Immature natural killer cell (primary cell): ENCODE measurements around the gene PRKCB. TPM values are rescaled to one million over a fixed set of nuclear protein-coding genes. Genes with fewer than 3 reads are reported as not detected.
A peak's percentile ranks its signal among the peaks of the same experiment; 100 is the strongest.

Experiments used
- DNase-seq, 3 donors: peaks; one replicate each; pipeline ENCODE4 v3.0.0; 2022; ENCODE audit warnings: mixed read lengths in 1 of 3
- H3K27ac Mint-ChIP-seq, 6 donors: one replicate each; pipeline ENCODE4 v1.8.0; 2020; ENCODE audit warnings: mixed read lengths in 6 of 6, mild to moderate bottlenecking in 5 of 6, inconsistent platforms in 4 of 6, moderate library complexity in 3 of 6
- H3K27me3 Mint-ChIP-seq, 3 donors: one replicate each; pipeline ENCODE4 v1.8.0; 2020 to 2021; ENCODE audit warnings: low read depth in 3 of 3, mild to moderate bottlenecking in 3 of 3, mixed read lengths in 3 of 3, moderate library complexity in 3 of 3, inconsistent platforms in 1 of 3
- H3K36me3 Mint-ChIP-seq, 3 donors: one replicate each; pipeline ENCODE4 v1.8.0; 2020; ENCODE audit warnings: mixed read lengths in 3 of 3, inconsistent platforms in 2 of 3, mild to moderate bottlenecking in 2 of 3
- H3K4me1 Mint-ChIP-seq, 2 donors: one replicate each; pipeline ENCODE4 v1.8.0; 2020; ENCODE audit warnings: inconsistent platforms in 2 of 2, mild to moderate bottlenecking in 2 of 2, mixed read lengths in 2 of 2, moderate library complexity in 1 of 2
- H3K4me3 Mint-ChIP-seq, 5 donors: one replicate each; pipeline ENCODE4 v1.8.0; 2020; ENCODE audit warnings: mild to moderate bottlenecking in 5 of 5, mixed read lengths in 5 of 5, inconsistent platforms in 3 of 5, moderate library complexity in 3 of 5
- H3K9me3 Mint-ChIP-seq, 6 donors: one replicate each; pipeline ENCODE4 v1.8.0; 2020; ENCODE audit warnings: mild to moderate bottlenecking in 6 of 6, mixed read lengths in 6 of 6, inconsistent platforms in 4 of 6, moderate library complexity in 3 of 6
- polyA plus RNA-seq, 3 donors: library from polyadenylated mRNA; unstranded; fragments of 300-500 nt; fragmentation: Illumina TruSeq; gene quantifications; one replicate each; pipeline ENCODE4 v1.2.3, GENCODE V29; 2021

PRKCB gene
- polyA plus RNA-seq, 3 donors from 2014 or later, result 78.7 to 110 (median 104) TPM

GRCh38 chr16:23861874-23862273 is 26.1 kb downstream of the PRKCB start:
- no peak for DNase-seq
- Mint-ChIP-seq H3K4me3 (no peak overlapping the region), H3K27me3 (peaks cover 0 to 4% (median 2%) of the 10 kb centered on the region in 3 donors), H3K27ac (peak overlapping the region in 2 of 6 donors; percentile 20 to 28), H3K9me3 (no peaks in the 10 kb centered on the region), H3K36me3 (no peaks in the 10 kb centered on the region), H3K4me1 (peaks cover 80 to 82% of the 10 kb centered on the region in 2 donors)

DNA sequence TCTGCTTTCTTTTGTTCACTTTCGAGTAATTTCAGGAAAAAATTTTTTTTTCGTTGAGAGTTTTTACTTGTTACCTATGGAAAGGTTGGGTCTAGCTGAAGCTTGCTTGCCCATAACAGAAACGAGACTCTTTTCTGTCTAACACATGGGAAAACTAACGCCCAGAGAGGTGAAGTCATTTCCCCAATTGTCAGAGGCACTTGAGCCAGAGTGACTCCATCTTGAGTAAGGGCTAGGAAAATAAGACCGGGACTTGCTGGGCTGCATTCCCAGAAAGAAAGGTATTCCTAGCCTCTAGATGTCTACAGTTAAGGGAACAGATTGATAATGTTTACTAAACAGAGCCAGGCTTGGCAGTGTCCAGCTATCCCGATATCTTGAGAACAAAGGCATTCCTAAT is 26.8 kb downstream of the PRKCB start:
- Mint-ChIP-seq H3K4me3 (no peak overlapping the region), H3K36me3 (no peaks in the 10 kb centered on the region), H3K27me3 (peaks cover 0 to 6% (median 2%) of the 10 kb centered on the region in 3 donors), H3K27ac (no peak overlapping the region), H3K9me3 (no peaks in the 10 kb centered on the region), H3K4me1 (peaks cover 78 to 82% of the 10 kb centered on the region in 2 donors)
- no peak for DNase-seq

DNA sequence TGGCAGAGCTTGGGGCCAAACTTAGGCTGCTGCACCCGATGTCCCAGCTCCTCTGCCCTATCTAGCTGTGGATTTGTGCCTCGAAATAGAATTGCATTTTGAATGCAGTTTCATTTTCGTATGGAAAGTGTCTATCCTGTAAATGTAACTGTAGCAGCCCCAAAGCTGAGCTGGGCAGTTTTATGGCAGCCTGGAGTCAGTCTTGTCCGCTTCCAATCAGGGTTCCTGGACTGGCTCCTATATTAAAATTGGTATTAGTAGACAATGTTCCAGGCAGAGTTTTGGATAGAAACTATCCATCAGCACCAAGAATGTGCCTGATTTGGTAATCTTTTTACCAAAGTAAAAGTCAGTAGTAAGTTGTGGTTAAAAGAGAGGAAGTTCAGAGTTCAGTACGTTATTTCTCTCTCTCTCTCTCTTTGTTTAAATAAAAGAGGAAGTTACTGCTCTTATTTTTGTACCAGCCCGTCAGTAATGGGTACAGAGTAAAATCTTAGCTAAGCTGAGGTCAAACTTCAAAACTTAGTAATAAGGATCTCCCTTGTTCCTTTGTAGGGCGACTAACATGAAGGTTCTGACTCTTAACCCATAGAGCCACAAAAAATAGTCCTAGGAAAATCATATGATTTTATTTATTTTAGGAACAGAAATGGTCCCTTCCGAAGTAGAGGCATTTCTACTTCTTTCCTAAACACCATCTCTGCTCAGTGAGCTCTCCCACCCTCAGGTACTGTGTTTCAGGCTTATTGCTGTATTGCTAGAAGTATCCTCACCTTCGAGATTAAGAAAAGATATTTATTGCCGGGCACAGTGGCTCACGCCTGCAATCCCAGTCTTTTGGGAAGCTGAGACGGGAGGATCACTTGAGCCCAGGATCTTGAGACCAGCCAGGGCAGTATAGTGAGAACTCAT is 28.0 kb downstream of the PRKCB start:
- H3K9me3 Mint-ChIP-seq, result no peaks in the 10 kb centered on the region
- no peaks in the 10 kb centered on the region for H3K36me3 Mint-ChIP-seq
- peak; percentile 42 to 54 (median 47) for DNase-seq
- H3K27me3 Mint-ChIP-seq, result peaks cover 0 to 6% (median 2%) of the 10 kb centered on the region in 3 donors
- peak overlapping the region; percentile 67 to 92 (median 82) for H3K27ac Mint-ChIP-seq
- H3K4me1 Mint-ChIP-seq, result peaks cover 79 to 83% of the 10 kb centered on the region in 2 donors
- peak overlapping the region; percentile 81 to 89 (median 86) for H3K4me3 Mint-ChIP-seq

- Mint-ChIP-seq H3K27me3 (peaks cover 0 to 2% (median 2%) of the 10 kb centered on the region in 3 donors), H3K27ac (peak overlapping the region in 4 of 6 donors; percentile 22 to 68 (median 41)), H3K4me3 (peak overlapping the region in 4 of 5 donors; percentile 26 to 46 (median 38)), H3K4me1 (peaks cover 83 to 87% of the 10 kb centered on the region in 2 donors), H3K36me3 (no peaks in the 10 kb centered on the region), H3K9me3 (no peaks in the 10 kb centered on the region)
- DNase-seq, result no peak
Measured at GRCh38 chr16:23865853-23866252, 30.1 kb downstream of the PRKCB start.

DNA sequence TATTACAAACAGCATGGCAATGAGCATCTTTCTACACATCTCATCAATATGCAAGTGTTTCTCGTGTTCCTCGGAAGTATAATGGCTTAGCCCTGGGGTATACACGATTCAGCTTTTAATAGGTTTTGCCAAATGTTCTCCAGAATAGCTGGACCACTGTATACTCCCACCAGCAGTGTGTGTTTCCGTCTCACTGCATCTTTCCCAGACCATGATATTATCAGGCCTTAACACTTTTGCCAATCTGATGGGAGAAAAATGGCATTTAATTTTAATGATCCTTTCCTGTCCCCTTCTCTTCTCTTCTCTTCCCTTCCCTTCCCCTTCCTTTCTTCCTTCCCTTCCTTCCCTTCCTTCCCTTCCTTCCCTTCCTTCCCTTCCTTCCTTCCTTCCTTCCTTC is 30.8 kb downstream of the PRKCB start:
- H3K27ac Mint-ChIP-seq, result peak overlapping the region in 2 of 6 donors; percentile 18 to 29
- peaks cover 0 to 2% (median 2%) of the 10 kb centered on the region in 3 donors for H3K27me3 Mint-ChIP-seq
- H3K4me3 Mint-ChIP-seq, result no peak overlapping the region
- peaks cover 0 to 4% (median 0%) of the 10 kb centered on the region in 3 donors for H3K36me3 Mint-ChIP-seq
- DNase-seq, result no peak
- peaks cover 0 to 1% (median 0%) of the 10 kb centered on the region in 6 donors for H3K9me3 Mint-ChIP-seq
- peaks cover 87 to 93% of the 10 kb centered on the region in 2 donors for H3K4me1 Mint-ChIP-seq

DNA sequence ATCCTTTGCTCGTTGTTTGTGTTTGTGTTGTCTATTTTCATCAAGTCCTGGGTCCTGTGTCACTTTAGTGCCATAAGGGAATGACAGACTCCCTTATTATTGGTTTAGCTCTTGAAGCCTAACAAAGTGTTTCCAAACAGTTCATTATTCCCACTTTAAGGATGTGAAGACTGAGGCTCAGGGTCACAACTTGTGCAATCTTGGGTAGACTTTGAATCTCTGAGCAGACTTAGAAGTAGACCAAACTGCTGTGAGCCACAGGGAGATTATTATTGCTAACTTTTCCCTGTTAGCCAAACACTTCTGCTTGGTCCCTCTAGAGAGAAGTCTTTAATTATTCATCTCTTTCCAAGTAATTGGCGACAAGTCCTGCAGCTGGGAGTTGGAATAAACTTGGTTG is 31.8 kb downstream of the PRKCB start:
- peaks cover 0 to 1% (median 0%) of the 10 kb centered on the region in 6 donors for H3K9me3 Mint-ChIP-seq
- no peak overlapping the region for H3K27ac Mint-ChIP-seq
- DNase-seq, result no peak
- peaks cover 0 to 2% (median 2%) of the 10 kb centered on the region in 3 donors for H3K27me3 Mint-ChIP-seq
- H3K4me3 Mint-ChIP-seq, result peak overlapping the region in 1 of 5 donors; percentile 79
- H3K36me3 Mint-ChIP-seq, result peaks cover 0 to 4% (median 0%) of the 10 kb centered on the region in 3 donors
- H3K4me1 Mint-ChIP-seq, result peaks cover 84 to 97% of the 10 kb centered on the region in 2 donors

DNA sequence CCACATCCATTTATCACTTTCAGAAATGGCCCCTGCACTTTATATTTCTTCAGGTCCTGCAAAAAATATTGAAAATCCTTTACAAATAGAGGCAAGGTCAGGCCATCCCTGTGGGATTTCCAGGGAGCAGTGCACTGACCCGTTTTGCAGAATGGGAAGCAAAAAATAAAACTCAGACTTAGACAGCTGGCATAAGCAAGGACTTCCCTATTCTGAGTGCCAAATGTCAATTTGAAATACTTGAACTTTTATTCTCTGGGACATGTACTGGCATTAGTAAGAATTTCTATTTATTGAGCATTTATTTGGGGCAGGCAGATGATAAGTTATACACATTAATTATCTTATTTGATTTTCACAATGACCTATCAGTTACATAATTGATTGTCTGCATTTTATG is 32.4 kb downstream of the PRKCB start:
- Mint-ChIP-seq H3K36me3 (peaks cover 0 to 4% (median 0%) of the 10 kb centered on the region in 3 donors), H3K4me1 (peaks cover 83 to 96% of the 10 kb centered on the region in 2 donors), H3K9me3 (peaks cover 0 to 1% (median 0%) of the 10 kb centered on the region in 6 donors), H3K27ac (peak overlapping the region in 2 of 6 donors; percentile 70 to 72), H3K4me3 (peak overlapping the region in 4 of 5 donors; percentile 20 to 79 (median 76)), H3K27me3 (peaks cover 0 to 2% (median 2%) of the 10 kb centered on the region in 3 donors)
- DNase-seq, result no peak

GRCh38 chr16:23869052-23869451 is 33.3 kb downstream of the PRKCB start:
- peak overlapping the region; percentile 38 to 79 (median 73) for H3K4me3 Mint-ChIP-seq

GRCh38 chr16:23871924-23872323 is 36.1 kb downstream of the PRKCB start:
- peaks cover 0 to 1% (median 0%) of the 10 kb centered on the region in 6 donors for H3K9me3 Mint-ChIP-seq
- peaks cover 0 to 2% (median 1%) of the 10 kb centered on the region in 3 donors for H3K27me3 Mint-ChIP-seq
- H3K36me3 Mint-ChIP-seq, result peaks cover 0 to 4% (median 0%) of the 10 kb centered on the region in 3 donors
- H3K4me1 Mint-ChIP-seq, result peaks cover 75 to 89% of the 10 kb centered on the region in 2 donors
- H3K4me3 Mint-ChIP-seq, result peak overlapping the region in 1 of 5 donors; percentile 27
- DNase-seq, result no peak
- no peak overlapping the region for H3K27ac Mint-ChIP-seq

More at GRCh38 chr16:23869052-23869451, 33.3 kb downstream of the PRKCB start:
- Mint-ChIP-seq H3K36me3 (peaks cover 0 to 4% (median 0%) of the 10 kb centered on the region in 3 donors), H3K4me1 (peaks cover 79 to 95% of the 10 kb centered on the region in 2 donors), H3K27ac (peak overlapping the region; percentile 63 to 87 (median 77)), H3K9me3 (peaks cover 0 to 1% (median 0%) of the 10 kb centered on the region in 6 donors), H3K27me3 (peaks cover 0 to 2% (median 2%) of the 10 kb centered on the region in 3 donors)
- DNase-seq, result peak; percentile 71 to 77 (median 76)

- Mint-ChIP-seq H3K9me3 (peaks cover 0 to 1% (median 0%) of the 10 kb centered on the region in 6 donors), H3K27ac (peak overlapping the region in 5 of 6 donors; percentile 28 to 69 (median 48)), H3K4me3 (peak overlapping the region in 1 of 5 donors; percentile 24), H3K27me3 (peaks cover 0 to 2% (median 0%) of the 10 kb centered on the region in 3 donors), H3K36me3 (peaks cover 0 to 4% (median 3%) of the 10 kb centered on the region in 3 donors), H3K4me1 (peaks cover 69 to 86% of the 10 kb centered on the region in 2 donors)
- no peak for DNase-seq
Measured at GRCh38 chr16:23874613-23875294, 39.0 kb downstream of the PRKCB start.

- Mint-ChIP-seq H3K27ac (peak overlapping the region in 3 of 6 donors; percentile 20 to 37 (median 34)), H3K27me3 (peaks cover 0 to 2% (median 0%) of the 10 kb centered on the region in 3 donors), H3K9me3 (no peaks in the 10 kb centered on the region), H3K4me1 (peaks cover 69 to 86% of the 10 kb centered on the region in 2 donors), H3K36me3 (peaks cover 0 to 3% (median under 1%) of the 10 kb centered on the region in 3 donors), H3K4me3 (no peak overlapping the region)
- no peak for DNase-seq
Measured at GRCh38 chr16:23876256-23876896, 40.6 kb downstream of the PRKCB start.

- no peak for DNase-seq
- Mint-ChIP-seq H3K27ac (peak overlapping the region in 1 of 6 donors; percentile 56), H3K9me3 (no peaks in the 10 kb centered on the region), H3K4me1 (peaks cover 71 to 86% of the 10 kb centered on the region in 2 donors), H3K4me3 (no peak overlapping the region), H3K36me3 (peaks cover 0 to 4% (median 3%) of the 10 kb centered on the region in 3 donors), H3K27me3 (peaks cover 0 to 2% (median 0%) of the 10 kb centered on the region in 3 donors)
Measured at GRCh38 chr16:23877107-23878070, 41.6 kb downstream of the PRKCB start.
